HepG2 (cell line): ENCODE results near the gene UBE2C. TPM values are rescaled to one million over a fixed set of nuclear protein-coding genes. Genes with fewer than 3 reads are reported as not detected.

ENCODE experiments used
- AFF4 ChIP-seq: sonication (generic); formaldehyde crosslinking; IDR thresholded peaks from 2 replicates; pipeline ENCODE4 v1.4.0; 2020; ENCODE audit warnings: missing genetic modification reagents
- ARID3A ChIP-seq: IDR thresholded peaks from 2 replicates; pipeline ENCODE4 v1.6.1; 2012; ENCODE audit warnings: low read depth, low read length, improper control_type of control experiment
- KDM3A ChIP-seq: IDR thresholded peaks from 2 replicates; pipeline ENCODE4 v1.6.1; 2018; ENCODE audit warnings: low read depth, missing compliant biosample characterization
- KLF13 ChIP-seq: sonication (generic); formaldehyde crosslinking; IDR thresholded peaks from 2 replicates; pipeline ENCODE4 v1.4.0; 2020; ENCODE audit warnings: mild to moderate bottlenecking, missing genetic modification reagents
- MLX ChIP-seq: IDR thresholded peaks from 2 replicates; pipeline ENCODE4 v1.6.1; 2016
- PLSCR1 ChIP-seq: sonication (generic); formaldehyde crosslinking; IDR thresholded peaks from 2 replicates; pipeline ENCODE4 v1.5.0; 2020; ENCODE audit warnings: missing genetic modification reagents, mild to moderate bottlenecking, borderline replicate concordance
- RFXANK ChIP-seq: IDR thresholded peaks from 2 replicates; pipeline ENCODE4 v1.6.1; 2016
- SP140L ChIP-seq: sonication (generic); formaldehyde crosslinking; IDR thresholded peaks from 2 replicates; pipeline ENCODE4 v1.4.0; 2020; ENCODE audit warnings: missing genetic modification reagents, borderline replicate concordance
- SYNCRIP ChIP-seq: fragments of 200-400 bp; formaldehyde crosslinking; IDR thresholded peaks from 2 replicates; pipeline ENCODE4 v1.6.1; 2018; ENCODE audit warnings: mild to moderate bottlenecking, low read depth, low read length; ENCODE audit not compliant: insufficient read depth
- ZBTB7A ChIP-seq: sonication (generic); formaldehyde crosslinking; IDR thresholded peaks from 2 replicates; pipeline ENCODE4 v1.8.0; 2022; ENCODE audit warnings: mild to moderate bottlenecking, missing genetic modification reagents
- ZNF124 ChIP-seq: sonication (generic); formaldehyde crosslinking; IDR thresholded peaks from 2 replicates; pipeline ENCODE4 v1.4.0; 2020; ENCODE audit warnings: missing genetic modification reagents
- ZNF276 ChIP-seq: sonication (generic); formaldehyde crosslinking; IDR thresholded peaks from 2 replicates; pipeline ENCODE4 v1.4.0; 2020; ENCODE audit warnings: mild to moderate bottlenecking, low read depth, missing genetic modification reagents
- ZNF383 ChIP-seq: sonication (generic); formaldehyde crosslinking; IDR thresholded peaks from 2 replicates; pipeline ENCODE4 v1.4.0; 2020; ENCODE audit warnings: missing genetic modification reagents, mild to moderate bottlenecking, borderline replicate concordance
- ZNF598 ChIP-seq: sonication (generic); formaldehyde crosslinking; IDR thresholded peaks from 2 replicates; pipeline ENCODE4 v1.5.1; 2020; ENCODE audit warnings: mild to moderate bottlenecking, missing genetic modification reagents, borderline replicate concordance
- polyA plus RNA-seq, 8 experiments: library from polyadenylated mRNA; depleted of rRNA in 3 of 8; stranded (reverse) in 7 of 8; unstranded in 1 of 8; fragments of >200 nt; fragmentation: Illumina TruSeq in 4 of 8; extraction: Trizol in 4 of 8; gene quantifications; 2 replicates each; pipeline versions ENCODE4 v1.2.1 to v1.2.3, GENCODE V29; 2011 to 2016; ENCODE audit warnings: low read depth in 4 of 8, missing spikeins in 1 of 8, mixed read lengths in 1 of 8; ENCODE audit not compliant: insufficient read depth in 1 of 8
- total RNA-seq, 5 experiments: library from RNA; depleted of rRNA; stranded (reverse); fragments of >200 nt; fragmentation: Illumina TruSeq; extraction: Trizol; gene quantifications; 2 replicates each; pipeline ENCODE4 v1.2.3, GENCODE V29; 2016; ENCODE audit warnings: low read depth in 1 of 5
- TF ChIP-seq, protein P1 (sequence below): sonication (generic); formaldehyde crosslinking; IDR thresholded peaks from 2 replicates; pipeline ENCODE4 v1.4.0; 2020; ENCODE audit warnings: missing genetic modification reagents

Gene UBE2C
- total and polyA plus RNA-seq, 2 of the 13 experiments (the other 11 are each of a cell fraction or from before 2014, with no cell fraction given): 100 to 123 TPM

DNA sequence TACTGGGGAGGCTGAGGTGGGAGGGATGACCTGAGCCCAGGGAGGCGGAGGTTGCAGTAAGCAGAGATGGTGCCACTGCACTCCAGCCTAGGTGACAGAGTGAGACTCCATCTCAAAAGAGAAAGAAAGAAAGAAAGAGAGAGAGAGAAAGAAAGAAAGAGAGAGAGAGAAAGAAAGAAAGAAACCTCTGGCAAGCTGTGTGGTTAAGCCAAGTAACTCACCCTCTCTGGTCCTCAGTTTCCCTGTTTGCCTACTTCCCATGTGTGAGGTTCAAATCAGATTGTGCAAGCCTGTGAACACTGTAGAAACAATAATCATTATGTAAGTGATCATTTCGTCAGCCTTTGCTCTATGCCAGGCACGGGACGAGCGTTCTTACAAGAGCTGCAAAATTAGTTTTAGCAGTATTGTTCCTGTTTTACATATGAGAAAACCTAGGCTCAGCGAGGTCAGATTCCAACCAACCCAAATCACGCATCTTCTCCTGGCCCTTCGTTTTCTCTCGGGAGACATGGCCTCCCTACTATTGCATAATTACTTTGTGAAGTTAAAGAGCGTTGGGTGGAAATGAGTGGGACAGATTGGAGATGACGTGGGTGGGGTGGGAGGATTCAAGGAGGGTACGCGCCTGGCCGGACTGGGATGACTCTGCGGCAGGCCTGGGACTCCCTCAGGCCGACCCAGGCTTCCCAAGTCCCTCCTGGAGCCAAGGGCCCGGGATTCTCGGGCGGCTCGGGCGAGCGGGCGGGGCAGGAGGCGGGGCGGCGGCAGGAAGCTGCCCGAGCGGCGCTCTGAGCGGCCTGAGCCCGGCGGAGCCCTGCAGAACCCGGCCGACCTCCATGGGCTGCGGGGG is 20.8 kb downstream of the UBE2C start, which contains the start of gene SNX21 (continued):
- TF ChIP-seq, protein P1, sequence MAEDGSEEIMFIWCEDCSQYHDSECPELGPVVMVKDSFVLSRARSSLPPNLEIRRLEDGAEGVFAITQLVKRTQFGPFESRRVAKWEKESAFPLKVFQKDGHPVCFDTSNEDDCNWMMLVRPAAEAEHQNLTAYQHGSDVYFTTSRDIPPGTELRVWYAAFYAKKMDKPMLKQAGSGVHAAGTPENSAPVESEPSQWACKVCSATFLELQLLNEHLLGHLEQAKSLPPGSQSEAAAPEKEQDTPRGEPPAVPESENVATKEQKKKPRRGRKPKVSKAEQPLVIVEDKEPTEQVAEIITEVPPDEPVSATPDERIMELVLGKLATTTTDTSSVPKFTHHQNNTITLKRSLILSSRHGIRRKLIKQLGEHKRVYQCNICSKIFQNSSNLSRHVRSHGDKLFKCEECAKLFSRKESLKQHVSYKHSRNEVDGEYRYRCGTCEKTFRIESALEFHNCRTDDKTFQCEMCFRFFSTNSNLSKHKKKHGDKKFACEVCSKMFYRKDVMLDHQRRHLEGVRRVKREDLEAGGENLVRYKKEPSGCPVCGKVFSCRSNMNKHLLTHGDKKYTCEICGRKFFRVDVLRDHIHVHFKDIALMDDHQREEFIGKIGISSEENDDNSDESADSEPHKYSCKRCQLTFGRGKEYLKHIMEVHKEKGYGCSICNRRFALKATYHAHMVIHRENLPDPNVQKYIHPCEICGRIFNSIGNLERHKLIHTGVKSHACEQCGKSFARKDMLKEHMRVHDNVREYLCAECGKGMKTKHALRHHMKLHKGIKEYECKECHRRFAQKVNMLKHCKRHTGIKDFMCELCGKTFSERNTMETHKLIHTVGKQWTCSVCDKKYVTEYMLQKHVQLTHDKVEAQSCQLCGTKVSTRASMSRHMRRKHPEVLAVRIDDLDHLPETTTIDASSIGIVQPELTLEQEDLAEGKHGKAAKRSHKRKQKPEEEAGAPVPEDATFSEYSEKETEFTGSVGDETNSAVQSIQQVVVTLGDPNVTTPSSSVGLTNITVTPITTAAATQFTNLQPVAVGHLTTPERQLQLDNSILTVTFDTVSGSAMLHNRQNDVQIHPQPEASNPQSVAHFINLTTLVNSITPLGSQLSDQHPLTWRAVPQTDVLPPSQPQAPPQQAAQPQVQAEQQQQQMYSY (CRISPR knock-in tag): peak; percentile 95
- TF ChIP-seq SP140L (CRISPR knock-in tag) (no peak), ARID3A (no peak), RFXANK (CRISPR knock-in tag) (no peak; the same call in 1 of the 2 replicates), ZNF124 (CRISPR knock-in tag) (no peak), MLX (CRISPR knock-in tag) (peak; percentile 21; the same call in 1 of the 2 replicates), KLF13 (CRISPR knock-in tag) (no peak), ZNF276 (CRISPR knock-in tag) (peak; percentile 17; the same call in 1 of the 2 replicates), KDM3A (CRISPR knock-in tag) (no peak; the same call in 1 of the 2 replicates), ZNF383 (CRISPR knock-in tag) (peak; percentile 35; the same call in 1 of the 2 replicates), SYNCRIP (no peak), AFF4 (CRISPR knock-in tag) (0 out of 2 replicates have a peak, but pooled peaks have one; percentile 8), ZNF598 (no peak), ZBTB7A (peak; percentile 28; the same call in 1 of the 2 replicates), PLSCR1 (CRISPR knock-in tag) (no peak)
